ENCODE data around the gene PARVA. TPM values are rescaled to one million over a fixed set of nuclear protein-coding genes. Genes with fewer than 3 reads are reported as not detected.

Gene PARVA
- total and polyA plus RNA-seq, 2 of the 8 experiments (the other 6 are each of a cell fraction or from before 2014, with no cell fraction given), result 3.1 to 13.5 TPM

GRCh38 chr11:12523180-12523924 is 146.0 kb downstream of the PARVA start (continued):
- peak in 1 of 3 experiments; percentile 14; a peak in 1 of 4 replicates for TF ChIP-seq CTCF (IDR thresholded peaks at IDR 0.05; ENCODE audit: control extremely low read depth in 1 of 3, insufficient read depth in 1 of 3, low read depth in 1 of 3, low read length in 3 of 3)
- no peak for TF ChIP-seq EP300 (IDR thresholded peaks at IDR 0.05; ENCODE audit: borderline replicate concordance in 1 of 2, low read depth in 2 of 2, low read length in 2 of 2)
- no peak for TF ChIP-seq RBBP5 (IDR thresholded peaks at IDR 0.05; ENCODE audit: borderline replicate concordance, low read depth, low read length)

Data from H1 (cell line).